OCI-LY7 (cell line): ENCODE data around the gene TRERF1.

Experiments
- CTCF ChIP-seq: fragments of 200-600 bp; sonication (generic); conservative IDR thresholded peaks from 2 replicates; pipeline ENCODE4 v1.5.1; 2014; ENCODE audit warnings: mild to moderate bottlenecking, antibody characterized with exemption, low read length, moderate library complexity, mixed read lengths
- EZH2phosphoT487 ChIP-seq: fragments of 200-600 bp; sonication (generic); IDR thresholded peaks from 2 replicates; pipeline ENCODE4 v1.6.1; 2018; ENCODE audit warnings: low read depth, borderline replicate concordance, mild to moderate bottlenecking, mixed run types, antibody characterized with exemption, low read length, moderate library complexity, mixed read lengths

DNA sequence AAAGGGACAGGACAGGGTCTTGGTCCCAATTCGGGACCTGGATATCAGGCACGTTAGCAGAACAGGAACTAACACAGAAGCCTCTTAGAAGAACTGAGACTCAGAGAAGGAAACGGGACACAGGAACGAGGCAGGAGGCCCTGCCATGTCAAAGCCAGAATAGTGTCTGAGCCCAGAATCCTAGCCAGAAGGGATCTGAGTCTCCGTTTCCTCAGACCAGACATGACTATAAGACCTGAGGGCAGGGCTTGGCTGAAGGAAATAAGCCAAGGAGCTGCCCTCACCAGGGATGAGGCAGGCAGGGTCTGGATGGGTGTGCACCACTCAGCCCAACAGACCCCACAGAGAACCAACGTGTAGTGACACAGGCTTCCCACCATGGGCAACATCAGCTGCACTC lies 40.3 kb downstream of the TRERF1 start:
- TF ChIP-seq CTCF (no peak), EZH2phosphoT487 (no peak)
